Activated naive CD4-positive, alpha-beta T cell treated with anti-CD3 and anti-CD28 coated beads, Interleukin-2, amount 50 U/mL, for 72 hours (primary cell): ENCODE data around the gene TK2. TPM values are rescaled to one million over a fixed set of nuclear protein-coding genes. Genes with fewer than 3 reads are reported as not detected.

ENCODE experiments used
- ATAC-seq, 2 donors: fragments of 150-1000 bp; cut with Tn5 transposase; 2 replicates each; pipeline ENCODE4 v1.10.0; 2021; ENCODE audit warnings: mild to moderate bottlenecking in 2 of 2, moderate library complexity in 2 of 2
- DNase-seq, 2 donors: peaks; one replicate each; pipeline ENCODE4 v3.0.0; 2021 to 2022; ENCODE audit warnings: low spot score in 2 of 2
- H3K27ac Mint-ChIP-seq, 2 donors: one replicate each; pipeline ENCODE4 v1.8.0; 2022; ENCODE audit warnings: mild to moderate bottlenecking in 2 of 2, mixed read lengths in 2 of 2
- H3K36me3 Mint-ChIP-seq, 2 donors: one replicate each; pipeline ENCODE4 v1.8.0; 2022; ENCODE audit warnings: mixed read lengths in 2 of 2
- H3K9me3 Mint-ChIP-seq, 2 donors: one replicate each; pipeline ENCODE4 v1.8.0; 2022; ENCODE audit warnings: mixed read lengths in 2 of 2
- total RNA-seq, 2 donors: library from RNA; stranded (reverse); gene quantifications; one replicate each; pipeline ENCODE4 v1.2.3, GENCODE V29; 2022

TK2 gene
- total RNA-seq, 2 donors from 2014 or later = 2.7 to 9.1 TPM

DNA sequence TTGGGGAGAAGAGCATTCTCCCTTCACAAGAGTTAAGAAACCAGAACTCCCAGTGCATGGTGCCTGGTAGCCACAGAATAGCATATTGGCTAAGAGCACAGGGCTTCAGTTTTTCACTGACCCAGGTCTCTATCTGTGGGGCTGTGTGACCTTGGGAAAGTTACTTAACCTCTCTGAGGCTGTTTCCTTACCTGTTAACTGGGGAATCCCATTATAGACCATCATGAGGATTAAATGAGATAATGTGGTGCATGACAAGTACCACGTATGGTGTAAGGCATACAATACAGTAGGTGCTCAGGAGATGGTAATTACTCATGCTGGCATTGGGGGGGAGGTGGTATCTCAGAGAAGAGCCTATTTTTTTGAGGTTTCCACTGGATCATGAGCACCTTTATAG, 89.2 kb downstream of the TK2 start:
- no peak for ATAC-seq
- no peak for DNase-seq
- H3K36me3 Mint-ChIP-seq = no peaks in the 10 kb centered on the region
- H3K9me3 Mint-ChIP-seq = no peaks in the 10 kb centered on the region
- H3K27ac Mint-ChIP-seq = no peak overlapping the region

DNA sequence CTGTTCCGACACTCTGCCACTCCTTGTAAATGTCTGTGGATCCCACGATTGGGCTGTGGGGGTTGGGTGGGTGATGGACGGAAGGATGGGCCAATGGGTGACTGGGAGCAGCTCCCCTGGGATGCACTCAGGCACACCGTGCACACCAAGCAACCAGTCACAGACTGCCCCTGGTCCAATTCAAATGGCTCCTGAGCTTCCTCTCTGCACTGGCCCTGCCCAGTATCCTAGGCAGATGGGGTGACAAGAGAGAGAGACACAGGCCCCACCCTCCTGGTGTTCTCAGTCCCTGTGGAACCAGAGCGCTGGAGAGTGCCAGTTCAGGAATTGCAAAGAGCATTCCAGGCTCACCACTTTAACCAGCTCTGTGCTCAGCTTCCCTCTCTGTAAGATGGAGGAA, 90.0 kb downstream of the TK2 start:
- no peak for DNase-seq
- no peaks in the 10 kb centered on the region for H3K36me3 Mint-ChIP-seq
- H3K27ac Mint-ChIP-seq = no peak overlapping the region
- no peak for ATAC-seq
- H3K9me3 Mint-ChIP-seq = no peaks in the 10 kb centered on the region

DNA sequence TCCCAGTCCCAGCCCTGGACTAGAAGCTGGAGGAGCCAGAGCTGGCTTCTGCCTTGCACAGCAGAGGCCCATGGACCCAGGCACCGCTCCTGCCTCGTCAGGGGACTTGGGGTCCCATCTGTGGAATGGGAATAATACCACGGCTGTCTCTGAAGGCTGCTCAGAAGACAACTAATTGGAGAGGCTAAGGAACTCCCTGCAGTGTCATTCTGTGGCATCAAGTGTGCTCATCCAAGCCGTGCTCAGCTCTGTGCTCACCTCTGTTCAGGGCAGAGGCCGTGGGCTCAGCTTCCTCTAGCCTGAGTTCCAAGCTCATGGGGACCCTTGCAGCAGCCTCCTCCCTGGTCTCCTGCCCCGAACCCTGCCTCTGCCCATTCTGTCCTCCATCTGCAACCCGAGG, 91.1 kb downstream of the TK2 start:
- H3K27ac Mint-ChIP-seq = no peak overlapping the region
- ATAC-seq = no peak
- no peaks in the 10 kb centered on the region for H3K36me3 Mint-ChIP-seq
- DNase-seq = no peak
- no peaks in the 10 kb centered on the region for H3K9me3 Mint-ChIP-seq

DNA sequence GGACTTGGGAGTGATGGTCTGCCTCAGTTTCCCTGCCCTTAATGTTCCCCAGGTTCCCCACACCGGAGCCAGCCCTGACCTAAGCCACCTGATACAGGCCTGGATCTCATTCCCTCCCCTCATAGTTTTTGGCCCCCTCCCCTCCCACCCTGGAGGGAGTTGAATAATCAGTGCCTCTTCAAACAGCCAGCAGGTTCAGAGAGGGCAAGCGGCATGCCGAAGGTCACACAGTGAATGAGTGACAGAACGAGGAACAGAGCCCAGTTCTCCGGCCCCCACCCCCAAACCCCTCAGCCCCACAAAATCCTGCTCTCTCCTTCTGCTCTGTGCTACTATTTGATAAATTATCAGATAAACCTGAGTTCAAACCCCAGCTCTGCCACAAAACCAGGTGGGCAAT, 91.6 kb downstream of the TK2 start:
- ATAC-seq (no peak), DNase-seq (no peak)
- Mint-ChIP-seq H3K27ac (no peak overlapping the region), H3K9me3 (no peaks in the 10 kb centered on the region), H3K36me3 (no peaks in the 10 kb centered on the region)

Other genes starting within 250 kb of the TK2 start
- gene CDH5, start 183.4 kb downstream of the TK2 start, total RNA-seq = not detected
- gene BEAN1, start 122.8 kb downstream of the TK2 start, total RNA-seq = not detected
- gene CKLF, start 2.5 kb upstream of the TK2 start, total RNA-seq = 100 to 1,000 TPM; 117 to 136 TPM
- 10 to 100 TPM; 13.0 to 13.1 TPM for gene CMTM1, start 16.3 kb upstream of the TK2 start, total RNA-seq
- gene CMTM2, start 29.3 kb upstream of the TK2 start, total RNA-seq = 1 to 10 TPM in 1 of 2 donors, under 1 TPM in 1; 0.87 to 1.1 TPM
- 10 to 100 TPM; 40.0 to 74.0 TPM for gene CMTM3, start 54.6 kb upstream of the TK2 start, total RNA-seq
- gene CMTM4, start 146.6 kb upstream of the TK2 start, total RNA-seq = 1 to 10 TPM; 2.4 to 3.3 TPM
- gene DYNC1LI2, start 201.5 kb upstream of the TK2 start, total RNA-seq = 10 to 100 TPM; 51.6 to 61.4 TPM